ENCODE results near the gene HCN3.

DNA sequence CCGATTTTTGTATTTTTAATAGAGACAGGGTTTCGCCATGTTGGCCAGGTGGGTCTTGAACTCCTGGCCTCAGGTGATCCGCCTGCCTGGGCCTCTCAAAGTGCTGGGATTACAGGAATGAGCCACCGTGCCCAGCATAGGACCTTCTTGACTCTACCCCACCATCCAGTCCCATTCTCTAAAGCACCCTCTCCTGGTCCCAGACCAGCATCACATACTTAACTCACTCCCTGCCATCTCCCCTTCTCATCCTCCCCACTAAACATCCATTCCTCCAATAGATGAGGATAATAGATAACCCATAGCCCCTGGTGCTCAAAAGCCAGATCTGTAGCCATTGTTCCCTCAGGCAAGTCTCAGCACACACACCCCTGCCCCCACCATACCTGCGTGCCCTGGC lies 24.1 kb upstream of the HCN3 start:
- TF ChIP-seq CTCF (IDR thresholded peaks at IDR 0.05; ENCODE audit: insufficient read depth, low read length) (no peak), POLR2AphosphoS5 (IDR thresholded peaks at IDR 0.05; ENCODE audit: low read depth) (no peak)
- TF ChIP-seq, protein P1, sequence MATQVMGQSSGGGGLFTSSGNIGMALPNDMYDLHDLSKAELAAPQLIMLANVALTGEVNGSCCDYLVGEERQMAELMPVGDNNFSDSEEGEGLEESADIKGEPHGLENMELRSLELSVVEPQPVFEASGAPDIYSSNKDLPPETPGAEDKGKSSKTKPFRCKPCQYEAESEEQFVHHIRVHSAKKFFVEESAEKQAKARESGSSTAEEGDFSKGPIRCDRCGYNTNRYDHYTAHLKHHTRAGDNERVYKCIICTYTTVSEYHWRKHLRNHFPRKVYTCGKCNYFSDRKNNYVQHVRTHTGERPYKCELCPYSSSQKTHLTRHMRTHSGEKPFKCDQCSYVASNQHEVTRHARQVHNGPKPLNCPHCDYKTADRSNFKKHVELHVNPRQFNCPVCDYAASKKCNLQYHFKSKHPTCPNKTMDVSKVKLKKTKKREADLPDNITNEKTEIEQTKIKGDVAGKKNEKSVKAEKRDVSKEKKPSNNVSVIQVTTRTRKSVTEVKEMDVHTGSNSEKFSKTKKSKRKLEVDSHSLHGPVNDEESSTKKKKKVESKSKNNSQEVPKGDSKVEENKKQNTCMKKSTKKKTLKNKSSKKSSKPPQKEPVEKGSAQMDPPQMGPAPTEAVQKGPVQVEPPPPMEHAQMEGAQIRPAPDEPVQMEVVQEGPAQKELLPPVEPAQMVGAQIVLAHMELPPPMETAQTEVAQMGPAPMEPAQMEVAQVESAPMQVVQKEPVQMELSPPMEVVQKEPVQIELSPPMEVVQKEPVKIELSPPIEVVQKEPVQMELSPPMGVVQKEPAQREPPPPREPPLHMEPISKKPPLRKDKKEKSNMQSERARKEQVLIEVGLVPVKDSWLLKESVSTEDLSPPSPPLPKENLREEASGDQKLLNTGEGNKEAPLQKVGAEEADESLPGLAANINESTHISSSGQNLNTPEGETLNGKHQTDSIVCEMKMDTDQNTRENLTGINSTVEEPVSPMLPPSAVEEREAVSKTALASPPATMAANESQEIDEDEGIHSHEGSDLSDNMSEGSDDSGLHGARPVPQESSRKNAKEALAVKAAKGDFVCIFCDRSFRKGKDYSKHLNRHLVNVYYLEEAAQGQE (IDR thresholded peaks at IDR 0.05; ENCODE audit: insufficient replicate concordance, low read depth): no peak
